Naive thymus-derived CD4-positive, alpha-beta T cell (primary cell): ENCODE data around the gene EPM2A. TPM values are rescaled to one million over a fixed set of nuclear protein-coding genes. Genes with fewer than 3 reads are reported as not detected.
A peak's percentile ranks its signal among the peaks of the same experiment; 100 is the strongest.

Source experiments
- ATAC-seq: fragments of 150-1000 bp; cut with Tn5 transposase; 2 replicates; pipeline ENCODE4 v1.10.0; 2021; ENCODE audit warnings: mild to moderate bottlenecking, moderate library complexity
- CTCF ChIA-PET: fragments of 350-600 bp; sonication (Branson Sonifier 250); formaldehyde crosslinking; loops from one replicate; lab custom pipeline; 2021; ENCODE audit warnings: antibody characterized with exemption; lab: Charles Lee
- POLR2A ChIA-PET: fragments of 350-600 bp; sonication (Branson Sonifier 250); formaldehyde crosslinking; loops from one replicate; lab custom pipeline; 2021; ENCODE audit warnings: antibody characterized with exemption, inconsistent platforms; lab: Charles Lee
- DNase-seq, 9 donors: peaks; one replicate each; pipeline versions ENCODE4 v3.0.0 to v3.0.0-alpha.2; 2020 to 2022; ENCODE audit warnings: mixed read lengths in 1 of 9
- H3K27ac ChIP-seq: one replicate; pipeline ENCODE4 v1.7.0; 2013; ENCODE audit warnings: mild to moderate bottlenecking, low read depth, low read length, moderate library complexity
- H3K27me3 ChIP-seq, 2 donors: one replicate each; pipeline ENCODE4 v1.7.0; 2013; ENCODE audit warnings: low read length in 2 of 2, mild to moderate bottlenecking in 2 of 2, moderate library complexity in 2 of 2; ENCODE audit not compliant: control insufficient read depth in 2 of 2, insufficient read depth in 2 of 2
- H3K36me3 ChIP-seq, 3 experiments: 1 replicate in 2 of 3; 2 replicates in 1 of 3; pipeline ENCODE4 v1.7.0; 2013; ENCODE audit warnings: low read length in 3 of 3, mild to moderate bottlenecking in 3 of 3, moderate library complexity in 1 of 3; ENCODE audit not compliant: insufficient read depth in 3 of 3, control insufficient read depth in 2 of 3
- H3K4me1 ChIP-seq, 2 donors: one replicate each; pipeline ENCODE4 v1.7.0; 2013; ENCODE audit warnings: low read length in 2 of 2, mild to moderate bottlenecking in 2 of 2, moderate library complexity in 1 of 2; ENCODE audit not compliant: control insufficient read depth in 2 of 2, insufficient read depth in 2 of 2
- H3K4me3 ChIP-seq: 2 replicates; pipeline ENCODE4 v1.7.0; 2013; ENCODE audit warnings: mild to moderate bottlenecking, low read length
- H3K9me3 ChIP-seq, 3 experiments: 1 replicate in 2 of 3; 2 replicates in 1 of 3; pipeline ENCODE4 v1.7.0; 2013; ENCODE audit warnings: low read length in 3 of 3; ENCODE audit not compliant: control insufficient read depth in 2 of 3
- H3K27ac Mint-ChIP-seq, 9 donors: one replicate each; pipeline ENCODE4 v1.8.0; 2020 to 2022; ENCODE audit warnings: mixed read lengths in 9 of 9, mild to moderate bottlenecking in 8 of 9, moderate library complexity in 5 of 9, inconsistent platforms in 2 of 9
- H3K27me3 Mint-ChIP-seq, 5 donors: one replicate each; pipeline ENCODE4 v1.8.0; 2021 to 2022; ENCODE audit warnings: mixed read lengths in 5 of 5, mild to moderate bottlenecking in 1 of 5
- H3K36me3 Mint-ChIP-seq, 5 donors: one replicate each; pipeline ENCODE4 v1.8.0; 2020 to 2022; ENCODE audit warnings: mixed read lengths in 5 of 5, mild to moderate bottlenecking in 3 of 5, inconsistent platforms in 1 of 5
- H3K4me1 Mint-ChIP-seq, 7 donors: one replicate each; pipeline ENCODE4 v1.8.0; 2020 to 2022; ENCODE audit warnings: mixed read lengths in 7 of 7, mild to moderate bottlenecking in 3 of 7, inconsistent platforms in 1 of 7
- H3K4me3 Mint-ChIP-seq, 10 donors: one replicate each; pipeline ENCODE4 v1.8.0; 2020 to 2022; ENCODE audit warnings: mild to moderate bottlenecking in 10 of 10, mixed read lengths in 10 of 10, moderate library complexity in 6 of 10, inconsistent platforms in 2 of 10
- H3K9me3 Mint-ChIP-seq, 11 donors: one replicate each; pipeline ENCODE4 v1.8.0; 2020 to 2022; ENCODE audit warnings: mixed read lengths in 11 of 11, mild to moderate bottlenecking in 4 of 11, inconsistent platforms in 1 of 11, moderate library complexity in 1 of 11
- intact Hi-C, 2 donors: fragments of 100-400 bp; cut with micrococcal nuclease; formaldehyde crosslinking; loops; one replicate each; pipeline ENCODE4 v1.15.1; 2023
- polyA plus RNA-seq, 2 donors: library from polyadenylated mRNA; unstranded; fragments of 300-500 nt; fragmentation: Illumina TruSeq; gene quantifications; one replicate each; pipeline ENCODE4 v1.2.3, GENCODE V29; 2021
- total RNA-seq, 6 experiments: library from RNA in 5 of 6; stranded (reverse) in 5 of 6; gene quantifications; 1 replicate in 5 of 6; 2 replicates in 1 of 6; pipeline ENCODE4 v1.2.3 and lab custom pipeline; 2021 to 2026

EPM2A gene
- total RNA-seq (10 to 100 TPM in 4 of 5 experiments, 1 to 10 TPM in 1; 3.7 to 18.0 (median 13.4) TPM), polyA plus RNA-seq (1 to 10 TPM; 5.2 to 7.6 TPM), total RNA-seq (lab: John Stamatoyannopoulos, UW) (9.0 reads per million, percentile 34 among the genes with 10 or more reads in this experiment)

DNA sequence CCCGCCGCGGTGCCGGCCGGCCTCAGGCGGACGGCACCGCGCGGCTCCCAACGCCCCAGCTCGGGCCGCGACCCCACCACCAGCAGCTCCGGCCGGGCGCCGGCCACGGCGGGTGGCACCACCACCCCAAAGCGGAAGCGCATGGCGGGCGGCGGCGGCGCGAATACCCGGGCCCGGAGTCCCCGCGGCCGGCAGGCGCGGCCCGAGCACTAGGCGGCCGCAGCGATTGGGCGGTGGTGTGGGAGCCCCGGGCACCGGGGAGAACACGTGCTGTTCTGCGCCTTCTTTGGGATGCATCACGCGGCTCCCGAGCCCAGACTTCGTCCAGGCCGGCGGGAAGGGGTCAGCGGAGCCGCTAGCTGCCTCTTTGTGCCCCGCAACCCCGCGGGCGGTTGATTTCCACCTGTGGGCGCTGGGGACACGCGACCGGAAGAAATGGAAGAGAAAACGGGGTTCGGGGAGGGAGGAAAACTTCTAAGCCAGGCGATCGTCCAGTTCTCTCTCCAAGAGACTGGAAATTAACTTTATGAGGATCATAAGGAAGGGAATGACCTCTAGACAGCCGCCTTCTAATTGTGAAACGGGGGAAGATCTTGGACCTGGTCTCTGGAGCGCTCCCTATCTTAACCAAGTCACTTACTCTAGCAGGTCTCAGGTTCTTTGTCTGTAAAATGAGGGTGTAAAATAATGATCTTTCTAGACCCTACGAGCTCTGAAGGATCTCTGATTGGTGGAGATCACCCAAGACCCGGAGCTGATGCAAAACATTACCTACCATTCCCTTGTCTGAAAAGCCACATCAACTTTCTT, at the start of gene EPM2A:
TSS of gene EPM2A (minus strand) at position 165 of the 810 bp plus-strand sequence. CDS start at position 143, 22 bp downstream.
- intact Hi-C loops: loop anchor here (1.0 to 10.0 kb wide), 9 partner anchors 31 to 1671 kb away; partner anchors contain the start of genes FBXO30 (in 2 of the 2), SHPRH (in 2 of the 2) and STXBP5 (in 1 of the 2)
- CTCF ChIA-PET: interaction anchor here (1.0 kb wide), 1 partner anchor 79 kb away, joined by 3 read pairs; the partner anchor contains the start of gene FBXO30
- H3K4me3 Mint-ChIP-seq: peak within 1 kb of the TSS; percentile 91 to 100 (median 98)

DNA sequence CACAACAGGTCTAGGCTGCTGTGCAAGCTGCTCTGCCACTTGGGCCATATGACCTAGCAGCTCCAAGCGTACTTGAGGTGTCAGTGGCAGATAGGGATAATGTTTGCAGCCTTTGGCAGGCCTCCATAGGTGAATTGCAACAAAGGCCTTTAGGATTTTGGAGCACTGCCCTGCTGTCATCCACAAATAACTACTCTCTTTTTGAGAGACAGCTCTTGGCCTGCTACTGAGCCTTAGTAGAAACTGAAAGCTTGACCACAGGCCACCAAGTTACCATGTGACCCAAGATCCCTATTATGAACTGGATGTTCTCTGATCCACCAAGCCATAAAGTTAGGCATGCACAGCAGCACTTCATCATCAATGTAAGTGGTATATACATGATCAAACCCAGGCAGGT, 49.4 kb upstream of the EPM2A start:
- POLR2A ChIA-PET: no interaction called here
- Mint-ChIP-seq H3K4me1 (peaks cover 0 to 3% (median 0%) of the 10 kb centered on the region in 7 donors), H3K27ac (no peak overlapping the region), H3K9me3 (peaks cover 3 to 27% (median 10%) of the 10 kb centered on the region in 11 donors), H3K4me3 (no peak overlapping the region), H3K27me3 (no peaks in the 10 kb centered on the region), H3K36me3 (peaks cover 0 to 30% (median 18%) of the 10 kb centered on the region in 5 donors)
- H3K4me3 ChIP-seq: no peak overlapping the region
- ATAC-seq (no peak), DNase-seq (no peak)
- H3K27me3 ChIP-seq: no peaks in the 10 kb centered on the region
- H3K4me1 ChIP-seq: no peaks in the 10 kb centered on the region
- intact Hi-C loops: no loop called here
- H3K27ac ChIP-seq: no peak overlapping the region
- no peaks in the 10 kb centered on the region for H3K9me3 ChIP-seq
- no peaks in the 10 kb centered on the region for H3K36me3 ChIP-seq
- CTCF ChIA-PET: no interaction called here

More for the DNA sequence above, at the start of gene EPM2A:
- Histone ChIP-seq H3K27me3 (no peaks in the 10 kb centered on the region), H3K4me1 (peaks cover 0 to 5% of the 10 kb centered on the region in 2 donors), H3K9me3 (no peaks in the 10 kb centered on the region), H3K27ac (peak within 1 kb of the TSS; percentile 92), H3K4me3 (peak within 1 kb of the TSS; percentile 65), H3K36me3 (no peaks in the 10 kb centered on the region)
- DNase-seq (peak; percentile 53 to 77 (median 66)), ATAC-seq (peak; percentile 79)
- POLR2A ChIA-PET: interaction anchor here (1.3 to 4.5 kb wide), 4 partner anchors 14 to 229 kb away, joined by 4 to 46 read pairs (median 18); partner anchors contain the start of genes FBXO30 and SHPRH
- peaks cover 0 to 5% (median 0%) of the 10 kb centered on the region in 11 donors for H3K9me3 Mint-ChIP-seq
- H3K27me3 Mint-ChIP-seq: peaks cover 0 to 2% (median 0%) of the 10 kb centered on the region in 5 donors
- peaks cover 0 to 9% (median 3%) of the 10 kb centered on the region in 5 donors for H3K36me3 Mint-ChIP-seq
- H3K4me1 Mint-ChIP-seq: peaks cover 0 to 29% (median 9%) of the 10 kb centered on the region in 7 donors
- H3K27ac Mint-ChIP-seq: peak within 1 kb of the TSS; percentile 96 to 99 (median 98)

DNA sequence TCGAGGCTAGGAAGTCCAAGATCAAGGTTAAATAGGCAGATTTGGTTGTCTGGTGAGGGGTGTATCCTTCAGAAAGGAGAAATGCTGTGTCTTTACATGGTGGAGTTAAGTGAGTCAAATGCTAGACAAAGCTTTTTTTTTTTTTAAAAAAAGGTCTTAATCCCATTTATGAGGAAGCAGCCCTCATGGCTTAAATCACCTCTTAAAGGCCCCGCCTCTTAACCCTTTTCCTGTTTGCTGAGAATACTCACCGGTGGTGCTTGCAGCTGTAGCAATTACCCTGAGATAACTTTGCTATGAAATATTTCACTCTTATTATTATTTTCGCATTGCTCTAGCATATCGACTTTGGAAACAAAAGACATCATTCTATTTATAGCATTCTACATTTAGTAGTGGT, 48.5 kb upstream of the EPM2A start:
- Histone ChIP-seq H3K4me3 (no peak overlapping the region), H3K36me3 (no peaks in the 10 kb centered on the region), H3K4me1 (no peaks in the 10 kb centered on the region), H3K27ac (no peak overlapping the region), H3K27me3 (no peaks in the 10 kb centered on the region), H3K9me3 (no peaks in the 10 kb centered on the region)
- peaks cover 0 to 29% (median 19%) of the 10 kb centered on the region in 5 donors for H3K36me3 Mint-ChIP-seq
- CTCF ChIA-PET: no interaction called here
- H3K27ac Mint-ChIP-seq: no peak overlapping the region
- H3K4me1 Mint-ChIP-seq: peaks cover 0 to 3% (median 0%) of the 10 kb centered on the region in 7 donors
- DNase-seq: no peak
- no peak overlapping the region for H3K4me3 Mint-ChIP-seq
- intact Hi-C loops: no loop called here
- POLR2A ChIA-PET: no interaction called here
- H3K9me3 Mint-ChIP-seq: peaks cover 3 to 28% (median 7%) of the 10 kb centered on the region in 11 donors
- no peaks in the 10 kb centered on the region for H3K27me3 Mint-ChIP-seq
- no peak for ATAC-seq

DNA sequence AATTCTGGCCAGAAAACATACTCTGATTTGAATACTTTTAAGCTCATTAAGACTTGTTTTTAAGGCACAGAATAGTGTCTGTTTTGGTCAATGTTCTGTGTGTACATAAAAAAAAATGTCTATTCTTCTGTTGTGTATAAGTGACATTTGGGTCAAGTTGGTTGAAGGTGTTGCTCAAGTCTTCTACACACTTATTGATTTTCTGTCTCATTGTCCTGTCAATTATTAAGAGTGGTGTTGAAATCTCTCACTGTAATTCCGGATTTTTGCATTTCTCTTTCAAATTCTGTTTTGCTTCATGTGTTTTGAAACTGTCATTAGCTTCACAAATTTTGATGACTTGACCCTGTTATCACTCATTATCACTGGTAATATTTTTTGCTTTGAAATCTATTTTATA, 37.5 kb upstream of the EPM2A start:
- POLR2A ChIA-PET: no interaction called here
- H3K4me1 ChIP-seq: no peaks in the 10 kb centered on the region
- no peak overlapping the region for H3K4me3 Mint-ChIP-seq
- intact Hi-C loops: no loop called here
- H3K27me3 Mint-ChIP-seq: peaks cover 0 to 8% (median 0%) of the 10 kb centered on the region in 5 donors
- ATAC-seq (no peak), DNase-seq (no peak)
- H3K27ac ChIP-seq: no peak overlapping the region
- no peaks in the 10 kb centered on the region for H3K27me3 ChIP-seq
- H3K9me3 ChIP-seq: no peaks in the 10 kb centered on the region
- no peaks in the 10 kb centered on the region for H3K36me3 ChIP-seq
- no peak overlapping the region for H3K4me3 ChIP-seq
- CTCF ChIA-PET: no interaction called here
- no peaks in the 10 kb centered on the region for H3K4me1 Mint-ChIP-seq
- H3K36me3 Mint-ChIP-seq: peaks cover 0 to 4% (median 0%) of the 10 kb centered on the region in 5 donors
- peaks cover 0 to 22% (median 5%) of the 10 kb centered on the region in 11 donors for H3K9me3 Mint-ChIP-seq
- no peak overlapping the region for H3K27ac Mint-ChIP-seq

DNA sequence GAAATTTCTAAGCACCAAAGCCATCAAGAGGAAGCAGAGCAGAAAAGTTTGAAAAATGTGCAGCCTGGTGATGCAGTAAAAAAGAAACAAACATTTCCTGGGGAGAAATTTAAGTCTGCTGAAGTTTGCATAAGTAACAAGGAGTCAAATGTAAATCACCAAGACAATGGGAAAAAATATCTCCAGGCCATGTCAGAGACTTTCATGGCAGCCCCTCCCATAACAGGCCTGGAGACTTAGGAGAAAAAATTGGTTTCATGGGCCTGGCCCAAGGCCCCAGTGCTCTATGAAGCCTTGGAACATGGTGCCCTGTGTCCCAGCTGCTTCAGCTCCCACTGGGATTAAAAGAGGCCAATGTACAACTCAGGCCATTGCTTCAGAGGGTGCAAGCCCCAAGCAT, 30.1 kb upstream of the EPM2A start:
- no peak overlapping the region for H3K4me3 ChIP-seq
- POLR2A ChIA-PET: no interaction called here
- Mint-ChIP-seq H3K4me3 (no peak overlapping the region), H3K27ac (no peak overlapping the region), H3K36me3 (peaks cover 0 to 4% (median 0%) of the 10 kb centered on the region in 5 donors), H3K9me3 (peaks cover 0 to 6% (median 4%) of the 10 kb centered on the region in 11 donors), H3K4me1 (peaks cover 0 to 2% (median 0%) of the 10 kb centered on the region in 7 donors), H3K27me3 (no peaks in the 10 kb centered on the region)
- intact Hi-C loops: no loop called here
- H3K27me3 ChIP-seq: no peaks in the 10 kb centered on the region
- no peak for ATAC-seq
- no peaks in the 10 kb centered on the region for H3K4me1 ChIP-seq
- H3K36me3 ChIP-seq: no peaks in the 10 kb centered on the region
- no peak for DNase-seq
- no peak overlapping the region for H3K27ac ChIP-seq
- CTCF ChIA-PET: no interaction called here
- no peaks in the 10 kb centered on the region for H3K9me3 ChIP-seq

DNA sequence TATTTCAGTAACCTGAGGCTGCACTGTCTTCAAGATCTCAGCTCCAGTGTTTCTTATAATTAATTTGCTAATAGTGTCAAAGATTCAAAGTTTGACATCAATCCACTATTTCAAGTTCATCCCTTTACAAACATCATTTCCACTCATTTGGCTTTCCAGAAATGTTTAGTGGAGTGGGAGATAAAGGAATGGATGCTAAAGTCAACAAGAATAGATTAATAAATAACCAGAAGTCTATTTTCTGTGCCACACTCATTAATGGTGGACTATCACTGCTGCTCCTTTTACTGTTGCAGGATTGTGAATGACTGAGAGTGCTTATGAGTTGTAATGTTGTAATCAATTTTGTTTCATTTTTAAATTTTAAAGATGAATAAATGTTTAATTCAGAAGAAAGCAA, 28.4 kb upstream of the EPM2A start:
- Histone ChIP-seq H3K27me3 (no peaks in the 10 kb centered on the region), H3K4me1 (no peaks in the 10 kb centered on the region), H3K36me3 (no peaks in the 10 kb centered on the region), H3K27ac (no peak overlapping the region), H3K4me3 (no peak overlapping the region), H3K9me3 (no peaks in the 10 kb centered on the region)
- intact Hi-C loops: no loop called here
- peaks cover 0 to 4% (median 0%) of the 10 kb centered on the region in 5 donors for H3K27me3 Mint-ChIP-seq
- CTCF ChIA-PET: no interaction called here
- peaks cover 0 to 2% (median 0%) of the 10 kb centered on the region in 7 donors for H3K4me1 Mint-ChIP-seq
- ATAC-seq (no peak), DNase-seq (no peak)
- no peak overlapping the region for H3K4me3 Mint-ChIP-seq
- peaks cover 0 to 2% (median 0%) of the 10 kb centered on the region in 11 donors for H3K9me3 Mint-ChIP-seq
- H3K36me3 Mint-ChIP-seq: no peaks in the 10 kb centered on the region
- no peak overlapping the region for H3K27ac Mint-ChIP-seq
- POLR2A ChIA-PET: no interaction called here
